Measurements from ENCODE around the gene OR1J1.

OR1J1 gene, protein sequence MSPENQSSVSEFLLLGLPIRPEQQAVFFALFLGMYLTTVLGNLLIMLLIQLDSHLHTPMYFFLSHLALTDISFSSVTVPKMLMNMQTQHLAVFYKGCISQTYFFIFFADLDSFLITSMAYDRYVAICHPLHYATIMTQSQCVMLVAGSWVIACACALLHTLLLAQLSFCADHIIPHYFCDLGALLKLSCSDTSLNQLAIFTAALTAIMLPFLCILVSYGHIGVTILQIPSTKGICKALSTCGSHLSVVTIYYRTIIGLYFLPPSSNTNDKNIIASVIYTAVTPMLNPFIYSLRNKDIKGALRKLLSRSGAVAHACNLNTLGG

DNA sequence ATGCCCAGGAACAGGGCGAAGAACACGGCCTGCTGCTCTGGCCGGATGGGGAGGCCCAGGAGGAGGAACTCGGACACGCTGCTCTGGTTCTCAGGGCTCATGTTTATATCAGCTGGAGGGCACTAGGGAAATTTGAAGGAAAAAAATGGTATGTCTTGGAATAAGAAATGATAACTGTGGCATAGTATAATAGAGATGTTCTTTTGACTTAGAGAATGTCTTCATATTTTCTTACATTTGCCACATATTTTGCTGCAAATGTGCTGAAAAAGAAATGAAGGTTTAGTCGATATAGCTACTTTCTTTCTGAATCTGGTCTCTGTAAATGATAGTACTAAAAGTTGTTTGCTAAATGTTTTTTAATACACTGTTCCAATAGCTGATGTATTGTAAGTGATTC is at the start of gene OR1J1:
OR1J1 (minus strand) TSS at position 101 of the 400 bp plus-strand sequence; CDS start at position 101, 0 bp downstream.
- Histone ChIP-seq H3K36me3 (no peaks in the 10 kb centered on the region), H3K27me3 (ENCODE audit: insufficient read depth, low read depth, severe bottlenecking) (peaks cover 6% of the 10 kb centered on the region), H3K4me3 (ENCODE audit: low read depth, low read length) (no peak within 1 kb of the TSS), H3K9me3 (ENCODE audit: severe bottlenecking) (no peaks in the 10 kb centered on the region), H3K27ac (no peak within 1 kb of the TSS)
- TF ChIP-seq, protein P1, sequence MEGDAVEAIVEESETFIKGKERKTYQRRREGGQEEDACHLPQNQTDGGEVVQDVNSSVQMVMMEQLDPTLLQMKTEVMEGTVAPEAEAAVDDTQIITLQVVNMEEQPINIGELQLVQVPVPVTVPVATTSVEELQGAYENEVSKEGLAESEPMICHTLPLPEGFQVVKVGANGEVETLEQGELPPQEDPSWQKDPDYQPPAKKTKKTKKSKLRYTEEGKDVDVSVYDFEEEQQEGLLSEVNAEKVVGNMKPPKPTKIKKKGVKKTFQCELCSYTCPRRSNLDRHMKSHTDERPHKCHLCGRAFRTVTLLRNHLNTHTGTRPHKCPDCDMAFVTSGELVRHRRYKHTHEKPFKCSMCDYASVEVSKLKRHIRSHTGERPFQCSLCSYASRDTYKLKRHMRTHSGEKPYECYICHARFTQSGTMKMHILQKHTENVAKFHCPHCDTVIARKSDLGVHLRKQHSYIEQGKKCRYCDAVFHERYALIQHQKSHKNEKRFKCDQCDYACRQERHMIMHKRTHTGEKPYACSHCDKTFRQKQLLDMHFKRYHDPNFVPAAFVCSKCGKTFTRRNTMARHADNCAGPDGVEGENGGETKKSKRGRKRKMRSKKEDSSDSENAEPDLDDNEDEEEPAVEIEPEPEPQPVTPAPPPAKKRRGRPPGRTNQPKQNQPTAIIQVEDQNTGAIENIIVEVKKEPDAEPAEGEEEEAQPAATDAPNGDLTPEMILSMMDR (IDR thresholded peaks at IDR 0.05; ENCODE audit: low read depth, low read length): no peak
- DNase-seq: no peak

DNA sequence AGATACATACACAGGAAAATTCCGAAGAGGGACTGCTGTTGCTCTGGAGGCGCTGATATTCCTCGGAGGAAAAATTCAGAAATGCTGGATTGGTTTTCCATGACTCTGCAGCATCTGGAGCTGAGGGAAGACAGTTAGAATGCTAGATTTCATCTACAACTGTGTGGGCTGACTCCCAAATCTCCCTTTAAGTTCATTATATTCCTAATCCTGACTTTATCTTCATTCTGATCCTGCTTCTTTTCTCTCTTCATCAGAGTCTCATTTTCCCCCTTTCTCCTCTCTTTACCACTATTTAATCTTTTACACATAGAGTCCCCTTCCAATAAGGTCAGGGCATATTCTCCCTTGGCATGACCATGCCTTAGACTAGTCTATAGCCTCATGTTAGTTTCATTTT is 49.5 kb upstream of the OR1J1 start, which contains the start of gene OR1N1:
OR1N1 (minus strand) TSS at position 101 of the 400 bp plus-strand sequence; CDS start at position 101, 0 bp downstream.
- TF ChIP-seq, protein P1 (IDR thresholded peaks at IDR 0.05; ENCODE audit: low read depth, low read length): no peak
- Histone ChIP-seq H3K36me3 (no peaks in the 10 kb centered on the region), H3K9me3 (ENCODE audit: severe bottlenecking) (peaks cover 5% of the 10 kb centered on the region), H3K4me3 (ENCODE audit: low read depth, low read length) (no peak within 1 kb of the TSS), H3K27me3 (ENCODE audit: insufficient read depth, low read depth, severe bottlenecking) (no peaks in the 10 kb centered on the region), H3K27ac (no peak within 1 kb of the TSS)
- DNase-seq: no peak

DNA sequence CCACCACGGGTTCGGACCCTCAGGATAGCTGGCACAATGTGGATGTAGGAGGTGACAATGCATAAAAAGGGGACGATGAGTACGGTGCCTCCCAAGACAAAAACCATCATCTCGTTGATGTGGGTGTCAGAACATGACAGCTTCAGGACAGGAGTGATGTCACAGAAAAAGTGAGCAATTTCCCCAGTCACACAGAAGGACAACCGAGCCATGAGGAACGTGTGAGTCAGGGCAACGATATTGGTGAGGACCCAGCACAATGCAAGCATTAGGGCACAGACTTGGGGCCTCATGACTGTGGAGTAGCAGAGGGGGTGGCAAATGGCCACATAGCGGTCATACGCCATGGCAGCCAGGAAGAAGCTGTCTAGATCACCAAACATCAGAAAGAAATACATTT is 48.9 kb upstream of the OR1J1 start:
- DNase-seq: no peak
- no peak overlapping the region for H3K27ac ChIP-seq
- H3K36me3 ChIP-seq: no peaks in the 10 kb centered on the region
- no peaks in the 10 kb centered on the region for H3K27me3 ChIP-seq (ENCODE audit: insufficient read depth, low read depth, severe bottlenecking)
- TF ChIP-seq, protein P1 (IDR thresholded peaks at IDR 0.05; ENCODE audit: low read depth, low read length): no peak
- no peak overlapping the region for H3K4me3 ChIP-seq (ENCODE audit: low read depth, low read length)
- peaks cover 5% of the 10 kb centered on the region for H3K9me3 ChIP-seq (ENCODE audit: severe bottlenecking)

DNA sequence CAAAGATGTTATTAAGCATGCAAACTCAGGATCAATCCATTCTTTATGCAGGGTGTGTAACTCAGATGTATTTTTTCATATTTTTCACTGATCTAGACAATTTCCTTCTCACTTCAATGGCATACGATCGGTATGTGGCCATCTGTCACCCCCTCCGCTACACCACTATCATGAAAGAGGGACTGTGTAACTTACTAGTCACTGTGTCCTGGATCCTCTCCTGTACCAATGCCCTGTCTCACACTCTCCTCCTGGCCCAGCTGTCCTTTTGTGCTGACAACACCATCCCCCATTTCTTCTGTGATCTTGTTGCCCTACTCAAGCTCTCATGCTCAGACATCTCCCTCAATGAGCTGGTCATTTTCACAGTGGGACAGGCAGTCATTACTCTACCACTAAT is 41.6 kb upstream of the OR1J1 start:
- DNase-seq: no peak
- Histone ChIP-seq H3K27ac (no peak overlapping the region), H3K27me3 (ENCODE audit: insufficient read depth, low read depth, severe bottlenecking) (no peaks in the 10 kb centered on the region), H3K4me3 (ENCODE audit: low read depth, low read length) (no peak overlapping the region), H3K36me3 (no peaks in the 10 kb centered on the region), H3K9me3 (ENCODE audit: severe bottlenecking) (no peaks in the 10 kb centered on the region)
- TF ChIP-seq, protein P1 (IDR thresholded peaks at IDR 0.05; ENCODE audit: low read depth, low read length): no peak

DNA sequence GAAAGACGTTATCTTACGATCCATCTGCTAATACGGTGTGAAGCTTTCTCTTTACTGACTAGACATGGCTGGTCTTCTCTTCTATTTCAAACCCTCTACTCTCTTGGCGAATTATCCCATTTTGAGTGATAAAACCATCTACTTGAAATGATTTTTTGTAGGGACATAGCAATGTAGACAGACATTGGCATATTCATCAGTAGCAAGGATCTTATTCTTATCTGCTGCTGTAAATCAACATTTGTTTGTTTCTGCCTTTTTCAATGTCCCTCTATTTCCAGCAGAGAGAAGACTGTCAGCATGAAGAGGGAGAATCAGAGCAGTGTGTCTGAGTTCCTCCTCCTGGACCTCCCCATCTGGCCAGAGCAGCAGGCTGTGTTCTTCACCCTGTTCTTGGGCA is 41.1 kb upstream of the OR1J1 start, which contains the start of gene OR1J4:
OR1J4 (plus strand) TSS at position 301 of the 400 bp plus-strand sequence; CDS start at position 301, 0 bp downstream.
- no peaks in the 10 kb centered on the region for H3K27me3 ChIP-seq (ENCODE audit: insufficient read depth, low read depth, severe bottlenecking)
- no peak within 1 kb of the TSS for H3K4me3 ChIP-seq (ENCODE audit: low read depth, low read length)
- no peak for DNase-seq
- no peak within 1 kb of the TSS for H3K27ac ChIP-seq
- TF ChIP-seq, protein P1 (IDR thresholded peaks at IDR 0.05; ENCODE audit: low read depth, low read length): no peak
- H3K9me3 ChIP-seq (ENCODE audit: severe bottlenecking): no peaks in the 10 kb centered on the region
- no peaks in the 10 kb centered on the region for H3K36me3 ChIP-seq
